Measurements from ENCODE around the gene ADORA2A.

Gene ADORA2A

DNA sequence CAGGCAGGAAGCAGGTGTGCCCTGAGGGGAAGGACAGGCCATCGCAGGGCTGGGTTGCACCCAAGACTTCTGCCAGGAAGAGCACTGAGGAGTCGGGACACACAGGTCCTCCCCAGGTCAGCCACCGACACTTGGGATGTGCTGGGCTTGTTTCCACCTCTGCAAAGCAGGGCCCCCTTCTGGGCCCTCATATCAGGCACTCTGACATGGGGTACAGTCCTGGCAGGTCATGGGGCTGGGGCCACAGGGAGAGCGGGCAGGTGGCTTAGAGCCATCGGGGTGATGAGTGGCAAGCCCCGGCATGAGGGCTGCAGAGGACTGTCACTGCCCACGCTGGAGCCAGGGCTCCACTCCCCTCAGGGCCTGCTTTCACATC is 7.9 kb upstream of the ADORA2A start:
- DNase-seq = peak; percentile 54

DNA sequence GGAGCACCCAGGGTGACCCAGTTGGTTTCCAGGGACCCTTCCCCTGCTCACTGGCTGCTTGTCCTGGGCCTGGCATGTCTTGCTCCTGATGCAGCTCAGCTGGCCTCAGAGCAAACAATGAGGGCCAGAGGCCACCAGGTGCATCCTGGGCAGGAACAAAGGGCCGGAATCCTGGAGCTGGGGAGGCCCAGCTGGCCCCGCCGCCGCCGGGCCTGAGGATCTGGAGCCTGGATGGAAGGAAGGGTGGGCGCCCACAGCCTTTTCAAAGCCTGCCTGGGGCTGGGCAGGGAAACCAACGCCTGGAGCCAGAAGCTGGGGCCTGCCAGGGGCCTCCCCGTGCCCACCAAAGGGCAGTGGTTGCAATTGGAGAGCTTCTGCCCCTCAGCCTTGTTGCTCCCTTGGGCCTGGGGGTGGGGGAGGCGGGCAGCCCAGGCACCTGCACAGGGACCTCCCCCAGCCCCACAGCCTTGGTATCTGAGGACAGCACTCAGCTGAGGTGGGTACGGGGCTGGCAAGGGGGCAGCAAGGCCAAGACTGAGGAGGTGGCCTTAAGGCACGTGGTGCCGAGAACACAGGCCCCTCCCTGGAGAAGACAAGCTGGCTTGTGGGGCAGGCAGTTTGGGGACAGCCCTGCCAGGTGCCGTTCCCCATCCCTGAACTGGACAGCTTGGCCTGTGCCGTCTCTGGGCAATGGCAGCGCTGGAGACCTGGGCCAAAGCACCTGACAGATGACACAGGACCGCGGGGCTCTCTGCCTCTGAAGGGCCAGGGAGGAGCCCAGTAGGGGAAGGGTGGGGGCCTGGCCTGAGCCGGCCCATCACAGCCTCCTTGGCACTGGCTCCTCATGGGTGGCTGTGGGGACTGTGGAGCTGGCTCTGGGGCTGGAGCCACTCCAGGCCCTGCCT is 7.1 kb upstream of the ADORA2A start:
- DNase-seq = peak; percentile 82

GRCh38 chr22:24420977-24421343 is 6.4 kb upstream of the ADORA2A start:
- peak; percentile 24 for DNase-seq

GRCh38 chr22:24421428-24421931 is 5.9 kb upstream of the ADORA2A start:
- peak; percentile 71 for DNase-seq

DNA sequence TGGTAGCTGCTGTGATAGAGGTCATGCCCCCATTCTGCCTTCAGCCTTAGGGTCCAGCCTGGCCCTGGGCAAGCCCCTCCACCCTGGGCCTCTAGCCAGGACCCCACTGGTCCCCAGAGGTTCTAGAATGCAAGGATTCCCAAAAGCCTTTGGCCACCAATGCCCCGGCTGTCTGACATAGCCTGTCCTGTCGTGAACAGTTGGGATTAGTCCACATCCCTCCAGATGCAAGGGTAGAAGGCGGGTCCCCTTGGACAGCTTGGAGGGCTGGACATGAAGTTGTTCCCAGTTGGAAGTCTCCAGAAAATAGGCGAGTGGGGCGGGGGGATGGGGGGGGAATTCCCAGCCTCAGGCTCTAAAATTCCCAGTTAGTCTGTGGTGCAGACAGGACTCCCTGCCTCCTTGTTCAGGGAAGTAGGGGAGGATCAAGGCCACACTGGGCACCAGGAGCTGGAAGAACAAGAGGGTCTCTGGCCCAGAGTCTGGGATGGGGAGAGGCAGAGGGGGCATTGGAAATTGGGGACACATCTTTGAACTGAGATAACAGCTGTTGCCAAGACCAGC is 5.2 kb upstream of the ADORA2A start:
- DNase-seq = peak; percentile 61

- peak; percentile 63 for DNase-seq
Measured at GRCh38 chr22:24423519-24424000, 3.8 kb upstream of the ADORA2A start.

- peak; percentile 52 for DNase-seq
Measured at GRCh38 chr22:24424001-24424900, 3.1 kb upstream of the ADORA2A start.

- no peak for DNase-seq
Measured at GRCh38 chr22:24424901-24425775, 2.3 kb upstream of the ADORA2A start.

GRCh38 chr22:24426436-24426835 is 963 bp upstream of the ADORA2A start:
- DNase-seq = no peak

GRCh38 chr22:24426851-24427499 is 424 bp upstream of the ADORA2A start:
- no peak for DNase-seq

DNA sequence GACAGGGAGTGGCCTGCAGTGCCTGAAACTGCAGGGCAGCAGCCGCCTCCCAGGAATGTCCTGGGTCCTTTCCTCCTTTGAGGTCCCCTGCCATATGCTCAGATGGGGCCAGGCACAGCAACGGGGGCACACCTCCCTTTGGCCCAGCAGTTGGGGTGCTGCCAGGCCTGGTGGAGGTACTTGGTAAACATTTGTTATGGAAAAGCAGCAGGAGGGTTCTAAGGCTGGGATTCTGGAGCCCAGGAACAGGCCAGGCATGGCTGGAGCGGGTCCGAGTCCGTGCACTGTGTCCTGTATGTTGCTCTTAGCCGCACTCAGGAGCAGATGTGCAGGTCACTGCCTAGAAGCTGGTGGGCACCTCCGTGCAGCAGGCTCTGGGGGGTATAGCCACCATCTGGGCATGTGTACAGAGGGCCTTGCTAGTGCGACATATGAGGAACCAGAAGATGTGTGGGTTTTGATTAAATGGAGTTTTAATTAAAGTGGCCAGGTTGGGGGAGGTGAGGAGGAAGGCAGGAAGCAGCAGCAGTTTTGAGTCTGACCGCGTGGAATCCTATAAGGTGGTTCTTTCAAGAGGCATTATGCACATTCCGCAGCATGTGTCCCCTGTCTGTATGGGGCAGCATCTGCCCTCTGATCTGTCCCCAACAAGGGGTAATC is 1.5 kb downstream of the ADORA2A start:
- DNase-seq = peak; percentile 83

- DNase-seq = peak; percentile 83
Measured at GRCh38 chr22:24429411-24430365, 2.3 kb downstream of the ADORA2A start.

- no peak for DNase-seq
Measured at GRCh38 chr22:24430431-24431308, 3.3 kb downstream of the ADORA2A start.

GRCh38 chr22:24431309-24432034 is 4.1 kb downstream of the ADORA2A start:
- DNase-seq = peak; percentile 17

DNA sequence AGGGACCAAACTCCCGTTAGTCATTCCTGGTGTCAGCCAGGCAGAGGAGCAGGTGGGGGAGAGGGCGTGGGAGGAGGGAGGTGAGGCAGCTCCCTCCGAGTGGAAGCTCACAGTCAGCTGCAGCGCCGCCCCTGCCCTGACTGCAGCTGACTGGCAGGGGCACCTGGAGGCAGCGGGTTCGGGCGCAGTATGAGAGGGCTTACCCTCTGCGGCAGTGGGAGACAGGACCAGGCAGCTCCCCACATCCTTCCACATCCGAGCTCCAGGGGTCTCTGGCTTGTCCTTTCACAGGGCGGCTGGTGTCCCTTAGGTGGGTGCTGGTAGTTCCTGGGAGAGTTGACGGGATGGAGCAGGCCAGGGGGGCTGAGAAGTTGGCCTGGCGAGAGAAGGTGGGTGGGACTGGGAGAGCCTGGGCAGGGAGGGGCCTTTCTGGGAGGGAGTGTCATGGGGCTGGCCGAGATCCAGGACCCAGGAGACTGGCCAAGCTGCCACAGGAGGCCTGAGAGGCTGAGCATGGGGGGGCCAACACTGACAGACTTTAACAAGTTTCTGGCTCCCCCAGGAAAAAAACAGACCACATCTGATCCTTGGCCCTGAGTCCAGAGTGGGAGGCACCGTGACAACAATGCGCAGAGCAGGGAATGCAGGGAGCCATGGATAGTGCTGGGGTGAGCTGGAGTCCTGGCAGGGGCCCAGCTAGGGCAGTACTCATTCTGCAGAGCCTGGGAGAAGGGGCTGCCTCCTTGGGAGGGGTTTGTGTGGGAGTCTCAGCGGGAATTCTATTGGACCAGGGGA is 4.9 kb downstream of the ADORA2A start:
- DNase-seq = peak; percentile 61

- no peak for DNase-seq
Measured at GRCh38 chr22:24433001-24433827, 5.8 kb downstream of the ADORA2A start.
